Aortic smooth muscle cell (primary cell): Measurements from ENCODE around the gene TAC4. TPM values are rescaled to one million over a fixed set of nuclear protein-coding genes. Genes with fewer than 3 reads are reported as not detected.

Experiments
- total RNA-seq: library from RNA; depleted of rRNA; stranded (reverse); fragments of >200 nt; gene quantifications from 2 replicates; pipeline ENCODE4 v1.2.3, GENCODE V29; 2014

The TAC4 gene
- total RNA-seq = not detected in 2 replicates

GRCh38 chr17:49848019-49848473, at the start of gene TAC4:
Gene TAC4 (minus strand): TSS chr17:49848069. CDS start chr17:49848017, 52 bp downstream.

GRCh38 chr17:49788478-49789242, 59.2 kb downstream of the TAC4 start, which contains the start of gene KAT7:
Gene KAT7 (plus strand): TSS chr17:49788681. CDS start chr17:49788835, 154 bp downstream.

Other genes starting within 250 kb of the TAC4 start
- gene SPOP, start 170.0 kb downstream of the TAC4 start, total RNA-seq = 93.3 and 104 TPM in 2 replicates
- 63.2 and 78.3 TPM in 2 replicates for gene SLC35B1, start 140.1 kb downstream of the TAC4 start, total RNA-seq
- gene FAM117A, start 83.9 kb downstream of the TAC4 start, total RNA-seq = 2.0 and 3.6 TPM in 2 replicates
- 38.3 and 44.0 TPM in 2 replicates for gene KAT7, start 59.4 kb downstream of the TAC4 start, total RNA-seq
- not detected in 2 replicates for gene DLX4, start 121.1 kb upstream of the TAC4 start, total RNA-seq
- gene DLX3, start 147.2 kb upstream of the TAC4 start, total RNA-seq = 0.26 and 0.56 TPM in 2 replicates
- 370 and 392 TPM in 2 replicates for gene ITGA3, start 208.0 kb upstream of the TAC4 start, total RNA-seq
- gene PDK2, start 247.3 kb upstream of the TAC4 start, total RNA-seq = 24.6 and 25.9 TPM in 2 replicates